ENCODE data around the gene XPR1.

- TF ChIP-seq CTCF (IDR thresholded peaks at IDR 0.05) (no peak), EP300 (IDR thresholded peaks at IDR 0.05) (no peak), POLR2A (IDR thresholded peaks at IDR 0.05) (no peak)
Measured at GRCh38 chr1:180800945-180801344, 169.1 kb downstream of the XPR1 start.
